ENCODE results near the gene HMCN2. TPM values are rescaled to one million over a fixed set of nuclear protein-coding genes. Genes with fewer than 3 reads are reported as not detected.

Gene HMCN2
- total RNA-seq, 1 donor from 2014 or later = under 0.01 TPM

DNA sequence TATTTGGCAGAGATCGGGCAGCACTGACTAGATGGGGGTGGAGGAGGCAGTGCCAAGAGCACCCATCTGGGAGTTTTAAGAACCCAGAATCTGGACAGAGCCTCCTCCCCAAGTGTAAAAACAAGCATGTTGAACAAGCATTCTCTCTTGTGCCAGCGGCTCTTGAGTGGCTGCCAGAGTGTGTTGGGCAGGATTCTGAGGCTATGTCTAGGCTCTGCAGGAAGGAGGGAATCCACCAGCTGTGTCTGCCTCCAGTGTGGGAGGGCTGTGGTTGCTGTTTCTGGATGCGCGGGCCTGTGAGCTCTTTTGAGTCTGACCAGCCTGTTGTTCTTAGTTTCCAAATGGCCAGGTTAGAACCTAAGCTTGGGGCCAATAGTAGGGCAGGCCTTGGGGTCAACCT, 39.8 kb downstream of the HMCN2 start:
- DNase-seq (ENCODE audit: low read depth in 2 of 2) = no peak

DNA sequence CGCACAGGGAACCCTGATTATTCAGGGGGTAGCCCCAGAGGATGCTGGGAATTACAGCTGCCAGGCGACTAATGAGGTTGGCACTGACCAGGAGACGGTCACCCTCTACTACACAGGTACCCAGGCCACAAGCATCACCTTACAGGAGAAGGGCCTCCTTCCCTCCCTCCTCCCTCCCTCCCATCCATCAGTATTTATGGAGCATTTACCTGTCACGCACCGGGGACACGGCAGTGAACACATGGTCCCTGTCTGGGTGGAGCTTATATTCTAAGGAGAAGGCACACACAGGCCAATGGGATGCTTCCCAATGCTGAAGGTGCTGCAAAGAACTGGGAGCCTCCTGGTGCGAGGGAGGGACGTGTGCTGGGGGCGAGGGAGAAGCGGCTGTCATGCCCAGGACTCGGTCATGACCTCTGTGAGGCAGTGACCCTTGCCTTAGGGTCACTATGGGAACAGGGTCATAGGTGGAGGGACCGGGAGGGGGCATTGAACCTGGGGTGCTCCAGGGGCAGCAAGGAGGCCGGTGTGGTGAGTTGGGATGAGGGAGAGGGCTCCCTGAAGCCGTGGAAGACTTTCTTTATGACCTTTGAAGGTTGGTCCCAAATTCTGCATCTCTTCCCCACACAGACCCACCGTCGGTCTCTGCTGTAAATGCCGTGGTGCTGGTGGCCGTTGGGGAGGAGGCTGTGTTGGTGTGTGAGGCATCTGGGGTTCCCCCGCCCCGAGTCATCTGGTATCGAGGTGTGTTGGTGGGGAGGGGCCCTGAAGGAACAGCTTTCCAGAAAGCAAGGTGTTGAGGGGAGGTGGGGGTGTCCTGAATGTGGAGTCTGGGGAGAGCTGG, 41.5 kb downstream of the HMCN2 start:
- no peak for DNase-seq (ENCODE audit: low read depth in 2 of 2)

DNA sequence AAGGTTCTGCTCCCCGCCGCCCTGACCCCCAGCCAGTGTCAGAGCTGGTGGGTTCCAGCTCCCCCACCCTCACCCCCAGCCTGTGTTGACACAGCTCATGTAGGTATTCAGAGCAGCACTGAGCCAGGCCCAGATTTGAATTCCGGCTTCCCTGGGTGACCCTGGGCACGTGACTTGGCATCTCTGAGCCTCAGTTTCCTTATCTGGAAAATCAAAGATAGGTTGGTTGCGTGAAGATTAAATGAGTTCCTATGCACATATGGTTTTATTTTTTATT, 42.0 kb downstream of the HMCN2 start:
- DNase-seq (ENCODE audit: low read depth in 2 of 2) = no peak

DNA sequence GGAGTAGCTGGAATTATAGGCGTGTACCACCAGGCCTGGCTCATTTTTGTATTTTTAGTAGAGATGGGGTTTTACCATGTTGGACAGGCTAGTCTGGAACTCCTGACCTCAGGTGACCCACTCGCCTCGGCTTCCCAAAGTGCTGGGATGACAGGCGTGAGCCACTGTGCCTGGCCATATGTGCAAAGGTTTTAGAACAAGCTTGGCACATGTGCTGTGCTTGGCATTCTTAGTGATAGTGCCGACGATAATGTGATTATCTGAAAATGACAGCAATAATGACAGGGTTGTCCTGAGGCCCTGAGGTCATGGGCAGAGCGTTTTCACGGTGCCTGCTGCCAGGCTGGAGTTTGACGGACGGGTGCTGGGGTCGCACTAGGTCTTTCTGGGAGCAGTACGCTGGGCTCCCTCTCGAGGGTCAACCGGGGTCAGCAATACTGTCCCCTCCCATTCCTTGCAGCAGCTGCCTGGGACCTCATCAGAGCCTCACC, 42.6 kb downstream of the HMCN2 start:
- DNase-seq (ENCODE audit: low read depth in 2 of 2) = no peak

DNA sequence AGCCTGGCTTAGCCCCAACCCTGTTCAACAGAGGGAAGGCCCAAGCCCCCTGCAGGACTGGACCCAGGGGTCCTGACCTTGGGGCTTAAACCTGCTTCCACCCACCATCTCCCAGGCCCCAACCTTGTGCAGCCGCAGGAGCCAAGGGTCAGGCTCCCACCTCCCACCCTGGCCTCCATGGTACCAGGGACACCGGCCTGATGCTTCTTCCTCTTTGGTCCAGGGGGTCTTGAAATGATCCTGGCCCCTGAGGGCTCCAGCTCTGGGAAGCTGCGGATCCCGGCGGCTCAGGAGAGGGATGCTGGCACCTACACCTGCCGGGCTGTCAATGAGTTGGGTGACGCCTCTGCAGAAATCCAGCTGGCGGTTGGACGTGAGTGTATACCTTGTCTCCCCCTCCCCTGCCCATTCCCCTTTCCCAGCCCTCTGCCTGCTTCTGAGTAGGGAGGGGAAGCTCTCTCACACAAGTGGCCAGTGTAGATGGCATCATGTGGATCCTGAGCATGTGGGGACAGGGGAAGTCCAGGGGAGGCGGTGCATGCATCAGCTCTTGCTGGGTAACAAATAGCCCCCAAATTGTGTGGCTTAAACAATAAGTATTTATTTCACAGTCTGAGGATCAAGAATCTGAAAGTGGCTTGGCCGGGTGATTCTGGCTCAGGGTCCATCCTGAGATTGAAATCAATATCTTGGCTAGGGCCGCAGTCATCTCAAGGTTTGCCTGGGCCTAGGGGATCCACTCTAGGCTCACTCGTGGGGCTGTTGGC, 44.3 kb downstream of the HMCN2 start:
- no peak for DNase-seq (ENCODE audit: low read depth in 2 of 2)

DNA sequence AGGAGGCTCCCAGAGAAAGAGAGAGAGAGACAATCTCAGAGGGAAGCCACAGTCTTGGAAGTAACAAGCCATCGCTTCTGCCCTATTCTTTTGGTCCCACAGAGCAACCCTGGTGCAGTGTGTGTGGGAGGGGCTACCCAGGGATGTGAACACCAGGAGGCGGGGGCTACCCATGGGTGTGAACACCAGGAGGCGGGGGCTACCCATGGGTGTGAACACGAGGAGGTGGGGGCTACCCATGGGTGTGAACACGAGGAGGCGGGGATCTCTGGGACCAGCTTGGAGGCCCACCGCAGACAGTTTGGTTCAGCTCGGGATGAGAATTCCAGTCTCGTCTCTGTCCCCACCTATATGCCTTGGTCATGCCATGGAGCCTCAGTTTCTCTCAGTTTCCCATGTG, 44.9 kb downstream of the HMCN2 start:
- no peak for DNase-seq (ENCODE audit: low read depth in 2 of 2)

DNA sequence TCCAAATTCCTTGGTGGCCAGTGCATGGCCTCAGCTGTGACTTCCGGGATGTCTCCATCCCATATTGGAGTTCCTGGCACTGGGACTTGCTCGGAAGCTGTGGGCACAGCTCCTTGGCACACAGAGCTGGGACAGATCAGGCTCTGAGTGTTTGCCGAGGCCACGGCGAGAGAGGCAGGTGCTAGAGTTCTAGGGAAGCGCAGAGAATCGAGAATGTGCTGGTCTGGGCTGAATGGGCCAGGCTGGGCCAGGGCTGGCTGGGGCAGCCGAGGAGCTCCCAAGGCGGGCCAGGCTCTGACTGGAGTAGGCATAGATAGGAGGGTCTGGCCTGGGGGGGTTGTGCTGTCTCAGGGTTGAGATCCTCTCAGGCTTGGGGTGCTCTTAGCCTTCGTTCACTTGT, 45.4 kb downstream of the HMCN2 start:
- DNase-seq (ENCODE audit: low read depth in 2 of 2) = no peak

DNA sequence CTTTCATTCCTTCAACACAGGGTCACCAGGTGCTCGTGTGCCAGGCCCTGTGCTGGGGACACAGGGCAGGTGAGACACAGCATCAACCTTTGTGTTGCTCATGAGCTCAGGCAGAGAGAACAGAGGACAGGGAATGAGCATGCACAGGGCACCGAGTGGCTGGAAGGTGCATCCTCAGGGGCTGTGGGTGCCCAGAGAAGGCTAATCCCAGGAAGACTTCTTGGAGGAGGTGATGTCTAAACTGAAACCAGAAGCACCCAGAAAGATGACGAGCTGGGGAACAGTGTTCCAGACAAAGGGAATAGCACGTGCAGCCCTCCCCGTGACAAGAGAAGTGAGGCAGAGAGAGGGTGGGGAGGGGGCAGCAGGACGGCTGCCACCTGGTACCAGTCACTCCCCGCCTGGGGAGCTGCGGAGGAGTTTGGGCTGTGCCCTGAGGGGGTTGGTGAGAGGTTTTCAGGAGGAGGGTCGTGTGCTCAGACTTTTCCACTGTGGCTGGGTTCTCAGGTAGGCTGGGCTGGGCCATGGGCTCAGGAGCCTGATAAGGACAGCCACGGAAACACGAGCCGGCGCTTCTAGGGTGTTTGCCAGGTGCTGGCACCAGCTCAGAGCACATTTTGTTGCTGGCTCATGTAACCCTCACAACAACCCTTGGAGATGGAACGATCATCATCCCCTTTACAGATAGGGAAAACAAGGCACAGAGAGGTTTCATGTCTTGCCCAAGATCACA, 46.0 kb downstream of the HMCN2 start:
- DNase-seq (ENCODE audit: low read depth in 2 of 2) = no peak

DNA sequence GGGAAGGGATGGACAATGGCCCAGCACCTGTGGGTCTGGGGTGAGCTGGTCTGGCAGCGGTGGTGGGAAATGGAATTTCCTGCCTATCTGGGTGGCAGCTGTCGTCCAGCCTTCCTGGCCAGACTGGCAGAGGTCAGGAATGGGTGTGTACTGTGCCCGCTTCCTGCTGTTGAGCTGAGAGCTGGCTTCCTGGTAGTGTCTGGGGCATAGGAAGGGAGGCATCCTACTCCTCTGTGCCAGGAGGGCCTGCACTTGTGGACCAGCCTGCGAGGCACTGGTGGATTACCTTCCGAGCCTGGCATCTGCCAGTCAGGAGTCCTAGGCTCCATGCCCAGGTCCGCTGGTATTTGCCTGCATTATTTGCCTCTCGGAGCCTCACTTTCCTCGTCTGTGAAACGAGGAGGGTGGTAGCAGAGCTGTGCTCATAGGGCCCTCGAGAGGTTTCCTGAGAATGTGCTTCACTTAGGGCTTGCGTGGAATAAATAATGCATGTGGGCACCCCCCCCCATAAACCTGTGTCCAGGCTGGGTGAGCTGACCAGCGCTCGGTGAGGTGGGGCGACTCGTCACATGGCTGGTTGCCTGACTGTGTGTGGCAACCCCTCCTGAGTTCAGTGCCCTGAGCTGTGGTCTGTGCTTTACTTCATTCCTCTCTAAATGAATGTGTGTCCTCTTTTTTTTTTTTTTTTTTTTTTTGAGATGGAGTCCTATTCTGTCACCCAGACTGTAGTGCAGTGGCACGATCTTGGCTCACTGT, 47.7 kb downstream of the HMCN2 start:
- DNase-seq (ENCODE audit: low read depth in 2 of 2) = peak in 1 of 2 donors; percentile 49

DNA sequence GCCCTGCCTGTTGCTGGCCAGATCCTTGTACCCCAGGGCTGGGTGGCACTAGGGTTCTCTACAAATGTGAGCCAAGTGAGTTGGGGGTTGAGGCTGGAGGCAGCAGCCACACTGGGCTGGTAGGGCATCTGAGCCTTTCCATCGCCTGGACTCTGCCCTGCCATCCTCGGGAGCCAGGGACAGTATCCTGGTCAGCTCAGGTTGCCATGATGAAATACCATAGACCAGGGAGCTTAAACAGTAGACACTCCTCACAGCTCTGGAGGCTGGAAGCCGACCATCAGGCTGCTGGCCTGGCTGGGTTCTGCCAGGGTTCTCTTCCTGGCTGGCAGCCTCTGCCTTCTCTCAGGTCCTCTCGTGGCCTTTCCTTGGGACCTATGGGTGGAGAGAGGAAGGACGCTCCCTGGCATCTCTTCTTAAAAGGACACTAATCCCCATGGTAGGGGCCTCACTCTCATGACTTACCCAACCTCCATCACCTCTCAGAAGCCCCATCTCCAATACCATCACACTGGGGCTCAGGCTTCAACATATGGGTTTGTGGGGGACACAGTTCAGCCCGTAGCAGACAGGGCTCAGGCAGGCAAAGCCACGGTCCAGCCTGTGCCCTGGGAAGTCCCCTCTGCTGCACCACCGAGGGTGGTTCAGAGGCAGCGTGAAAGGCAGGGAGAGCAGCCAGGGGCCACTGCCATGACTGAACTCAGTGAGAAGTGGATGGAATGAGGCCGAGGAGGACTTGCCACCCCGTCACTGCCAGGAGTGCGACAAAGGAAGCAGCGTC, 50.1 kb downstream of the HMCN2 start:
- no peak for DNase-seq (ENCODE audit: low read depth in 2 of 2)

DNA sequence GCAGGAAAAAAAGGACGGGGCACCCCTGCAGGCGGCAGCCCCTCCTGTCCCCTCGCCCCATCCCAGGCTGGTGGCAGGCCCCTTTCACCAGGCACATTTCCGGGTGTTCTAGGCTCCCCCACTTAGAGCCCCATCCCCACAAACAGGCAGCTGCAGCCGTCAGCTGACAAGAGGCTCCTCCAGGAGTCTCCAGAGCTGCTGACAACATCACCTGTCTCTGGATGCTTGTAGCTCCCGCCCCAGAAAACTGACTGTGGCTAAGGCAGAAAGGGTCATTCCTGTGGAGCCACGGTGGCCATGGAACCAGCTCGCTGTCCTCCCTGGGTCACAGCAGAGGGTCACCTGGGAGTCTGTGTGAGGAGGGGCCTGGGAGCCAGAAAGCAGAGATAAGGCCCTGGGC, 50.9 kb downstream of the HMCN2 start:
- DNase-seq (ENCODE audit: low read depth in 2 of 2) = no peak

DNA sequence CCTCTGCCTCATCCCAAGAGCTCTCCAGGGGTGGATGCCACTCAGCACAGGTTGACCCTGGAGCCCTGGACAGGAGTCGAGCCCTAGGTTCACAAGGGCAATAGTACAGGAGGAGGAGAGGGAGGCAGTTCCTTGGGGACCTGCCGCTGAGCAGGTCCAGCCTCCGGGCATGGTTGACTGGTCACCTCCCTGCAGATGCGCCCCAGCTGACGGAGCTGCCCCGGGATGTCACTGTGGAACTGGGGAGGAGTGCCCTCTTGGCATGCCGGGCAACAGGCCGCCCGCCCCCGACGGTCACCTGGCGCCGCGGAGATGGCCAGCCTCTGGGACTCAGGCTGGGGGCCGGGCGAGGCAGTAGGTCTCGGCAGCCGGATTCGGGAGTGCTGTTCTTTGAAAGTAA, 53.7 kb downstream of the HMCN2 start:
- DNase-seq (ENCODE audit: low read depth in 2 of 2) = no peak

DNA sequence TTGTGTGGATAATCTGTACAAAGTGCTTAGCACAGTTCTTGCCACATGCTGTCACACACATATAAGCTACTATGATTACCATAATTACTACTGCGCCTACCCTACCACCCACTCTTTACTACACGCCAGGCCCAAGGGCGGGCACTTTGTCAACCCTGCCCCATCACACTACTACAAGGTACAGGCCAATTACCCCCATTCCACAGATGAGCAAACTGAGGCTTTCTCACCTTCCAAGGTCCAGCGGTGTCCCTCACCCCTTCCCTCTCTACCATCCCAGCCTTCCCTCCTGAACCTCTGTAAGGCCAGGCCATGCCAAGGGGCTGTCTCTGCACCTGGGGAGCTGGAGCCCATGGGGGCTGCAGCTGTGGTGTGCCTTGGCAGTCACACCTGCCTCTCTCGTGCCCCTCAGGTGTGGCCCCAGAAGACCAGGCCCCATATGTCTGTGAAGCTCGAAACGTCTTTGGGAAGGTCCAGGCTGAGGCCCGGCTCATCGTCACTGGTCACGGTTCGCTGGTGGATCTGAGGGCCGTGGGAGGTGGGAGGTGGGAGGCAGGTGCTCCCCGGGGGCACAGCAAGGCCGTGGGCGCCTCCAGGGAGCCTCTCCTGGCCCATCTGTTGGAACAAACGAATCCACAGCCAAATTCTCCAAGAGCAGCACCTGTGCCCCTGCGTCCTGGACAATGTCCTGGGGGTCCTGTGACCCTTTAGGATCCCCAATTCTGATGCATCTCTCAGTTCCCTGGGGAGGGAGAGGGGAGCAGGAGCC, 54.6 kb downstream of the HMCN2 start:
- no peak for DNase-seq (ENCODE audit: low read depth in 2 of 2)

DNA sequence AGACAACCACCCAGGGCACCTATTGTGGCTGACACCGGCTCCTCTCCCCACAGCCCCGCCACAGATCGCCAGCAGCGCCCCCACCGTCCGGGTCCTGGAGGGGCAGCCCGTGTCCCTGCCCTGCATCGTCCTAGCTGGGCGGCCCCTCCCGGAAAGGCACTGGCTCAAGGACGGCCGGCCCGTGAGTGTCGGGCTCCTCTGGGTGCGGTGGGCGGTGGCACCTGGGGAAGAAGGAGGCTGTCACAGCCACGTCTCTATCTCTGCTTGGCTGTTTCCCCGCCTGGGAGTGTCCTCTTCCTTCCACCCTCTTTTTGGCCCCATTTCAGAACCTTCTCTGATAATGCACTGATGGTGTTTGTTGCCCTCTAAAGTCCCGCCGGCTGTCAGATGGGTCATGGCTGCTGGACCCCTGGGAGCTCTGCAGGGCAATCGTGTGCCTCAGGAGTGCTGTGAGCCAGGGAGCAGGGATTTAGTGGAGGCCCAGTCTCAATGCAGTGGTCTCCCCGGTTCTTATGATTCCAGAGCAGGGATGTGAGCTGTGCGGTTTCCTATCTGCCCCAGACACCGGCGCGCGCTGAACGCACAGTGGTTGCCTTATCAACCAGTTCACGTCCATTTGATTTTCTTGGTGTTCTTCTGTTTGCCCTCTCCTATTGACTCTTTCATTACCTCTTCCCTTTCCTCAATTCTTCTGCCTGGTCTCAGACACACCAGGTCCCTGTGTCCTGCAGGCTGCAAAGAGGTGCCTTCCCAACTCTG, 55.3 kb downstream of the HMCN2 start:
- no peak for DNase-seq (ENCODE audit: low read depth in 2 of 2)

DNA sequence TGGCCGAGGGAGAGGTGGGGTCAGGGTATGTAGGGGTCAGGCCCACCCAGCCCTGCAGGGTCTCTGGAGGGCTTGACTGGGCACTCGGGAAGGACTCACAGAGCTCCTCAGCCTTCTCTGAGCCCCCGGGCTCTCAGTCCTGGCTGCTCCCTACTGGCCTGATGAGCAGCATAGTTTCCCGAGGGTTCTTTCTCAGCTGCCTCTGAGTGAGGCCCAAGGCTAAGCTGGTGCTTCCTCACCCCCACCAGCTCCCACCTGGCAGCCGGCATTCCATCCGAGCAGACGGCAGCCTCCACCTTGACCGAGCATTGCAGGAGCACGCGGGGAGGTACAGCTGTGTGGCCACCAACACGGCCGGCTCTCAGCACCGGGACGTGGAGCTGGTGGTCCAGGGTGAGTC, 56.0 kb downstream of the HMCN2 start:
- DNase-seq (ENCODE audit: low read depth in 2 of 2) = no peak

DNA sequence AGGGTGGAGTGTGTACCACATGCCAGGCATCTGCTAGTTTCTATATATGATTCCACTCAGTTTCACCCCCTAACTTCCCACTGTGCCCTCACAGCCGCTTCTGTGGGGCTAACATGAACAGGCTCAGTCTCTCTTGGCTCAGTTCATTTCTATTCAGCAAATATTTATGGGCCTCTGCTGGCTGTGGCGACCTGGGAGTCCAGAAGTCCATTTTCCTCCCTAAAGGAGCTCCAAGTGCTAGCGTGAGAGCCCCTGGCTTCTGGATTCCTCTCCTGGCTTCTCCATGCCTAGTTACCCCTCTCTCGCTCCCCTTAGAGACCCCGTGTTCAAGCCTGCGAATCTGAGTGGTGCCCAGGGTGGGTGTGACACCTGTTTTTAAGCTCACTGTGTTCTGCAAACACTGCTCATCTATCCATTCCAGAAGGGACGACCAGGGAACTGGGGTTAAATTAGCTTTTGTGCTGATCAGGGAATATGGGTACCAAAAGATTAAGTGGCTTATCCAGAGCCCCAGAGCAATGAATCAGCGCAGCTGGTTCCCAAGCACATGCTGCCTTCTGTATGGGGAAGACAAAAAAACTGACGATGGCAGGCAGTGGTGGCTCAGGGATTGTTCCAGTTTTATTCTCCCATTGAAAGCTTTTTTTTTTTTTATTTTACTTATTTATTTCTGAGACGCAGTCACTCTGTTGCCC, 57.6 kb downstream of the HMCN2 start:
- no peak for DNase-seq (ENCODE audit: low read depth in 2 of 2)

DNA sequence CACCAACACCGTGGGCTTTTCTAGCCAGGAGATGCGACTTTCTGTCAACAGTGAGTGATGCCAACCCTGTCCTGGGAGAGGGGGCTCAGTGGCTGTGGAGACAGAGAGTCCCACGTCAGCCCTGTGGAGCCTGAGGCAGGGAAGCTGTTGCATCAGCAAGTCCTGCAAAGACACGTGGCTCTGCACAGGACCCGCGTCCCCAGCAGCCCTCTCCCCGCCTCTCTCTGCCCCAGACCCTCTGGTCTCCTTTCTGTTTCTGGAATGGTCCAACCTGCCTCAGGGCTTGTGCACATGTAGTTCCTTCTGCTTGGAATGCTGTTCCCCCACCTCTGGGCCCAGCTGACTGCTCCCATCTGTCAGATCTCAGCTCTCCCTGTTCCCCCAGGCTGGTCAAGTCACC, 60.4 kb downstream of the HMCN2 start:
- no peak for DNase-seq (ENCODE audit: low read depth in 2 of 2)

DNA sequence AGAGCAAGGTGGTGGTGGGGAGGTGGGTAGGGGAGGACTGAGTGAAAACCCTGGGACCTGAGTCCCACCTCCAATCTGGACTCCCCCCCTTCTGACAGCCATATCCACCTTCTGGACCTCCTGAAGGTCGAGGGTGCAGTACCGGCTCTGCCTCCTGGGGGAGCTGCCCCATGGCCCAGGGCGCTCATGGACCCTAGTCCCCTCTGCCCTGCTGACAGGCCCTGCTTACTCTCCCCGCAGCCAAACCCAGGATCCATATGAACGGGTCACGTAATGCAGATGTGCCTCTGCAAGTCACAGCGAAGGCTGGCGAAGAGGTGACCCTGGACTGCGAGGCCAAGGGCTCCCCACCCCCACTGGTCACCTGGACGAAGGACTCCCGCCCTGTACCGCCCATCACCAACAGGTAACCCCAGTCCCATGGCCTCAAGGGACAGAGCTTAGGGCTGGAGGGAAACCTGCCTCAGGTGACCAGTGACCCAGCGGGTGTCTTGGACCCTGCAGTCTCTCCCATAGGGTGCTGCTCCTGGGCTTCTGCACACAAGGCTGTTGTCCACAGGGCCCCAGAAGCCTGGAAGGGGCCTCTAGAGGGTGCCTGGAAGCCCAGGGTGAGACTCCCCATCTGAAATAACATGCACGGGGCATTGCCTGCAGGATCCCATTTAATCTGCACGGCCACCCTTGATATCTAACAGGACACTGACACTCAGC, 61.7 kb downstream of the HMCN2 start:
- no peak for DNase-seq (ENCODE audit: low read depth in 2 of 2)
